SK-N-SH treated with all-trans-retinoic acid at 6 μM for 48 hours (cell line): ENCODE results near the gene GRIA4.

ENCODE experiments used
- ATAC-seq: fragments of 200-7000 bp; cut with Tn5 transposase; 3 replicates; pipeline ENCODE4 v1.9.1; 2020; ENCODE audit warnings: mild to moderate bottlenecking, moderate library complexity
- ARNTL ChIP-seq: fragments of 450-650 bp; formaldehyde crosslinking; IDR thresholded peaks from 2 replicates; pipeline ENCODE4 v1.5.0; 2020; ENCODE audit warnings: low read depth, mild to moderate bottlenecking, moderate library complexity, borderline replicate concordance
- BACH2 ChIP-seq: fragments of 250-450 bp; sonication (Bioruptor Pico); IDR thresholded peaks from 2 replicates; pipeline ENCODE4 v1.9.0; 2021; ENCODE audit warnings: mild to moderate bottlenecking, borderline replicate concordance
- CREB5 ChIP-seq: fragments of 250-450 bp; sonication (Bioruptor Pico); IDR thresholded peaks from 2 replicates; pipeline ENCODE4 v1.5.1; 2020; ENCODE audit warnings: low read depth, mild to moderate bottlenecking, moderate library complexity
- CSDC2 ChIP-seq: fragments of 250-450 bp; sonication (Bioruptor Pico); IDR thresholded peaks from 2 replicates; pipeline ENCODE4 v1.5.0; 2020; ENCODE audit warnings: mild to moderate bottlenecking, moderate library complexity
- CSRNP3 ChIP-seq: fragments of 250-450 bp; sonication (Bioruptor Pico); IDR thresholded peaks from 2 replicates; pipeline ENCODE4 v1.5.1; 2021; ENCODE audit warnings: mild to moderate bottlenecking, moderate library complexity
- ESRRG ChIP-seq: fragments of 250-450 bp; sonication (Bioruptor Pico); IDR thresholded peaks from 2 replicates; pipeline ENCODE4 v1.6.1; 2021; ENCODE audit warnings: mild to moderate bottlenecking
- GLIS3 ChIP-seq: fragments of 250-450 bp; sonication (Bioruptor Pico); IDR thresholded peaks from 2 replicates; pipeline ENCODE4 v1.5.0; 2020; ENCODE audit warnings: mild to moderate bottlenecking, moderate library complexity
- ISL1 ChIP-seq: fragments of 250-450 bp; sonication (Bioruptor Pico); IDR thresholded peaks from 2 replicates; pipeline ENCODE4 v2.1.2; 2022; ENCODE audit warnings: mild to moderate bottlenecking, moderate library complexity
- OSR1 ChIP-seq: fragments of 250-450 bp; sonication (Bioruptor Pico); IDR thresholded peaks from 2 replicates; pipeline ENCODE4 v1.8.0; 2022; ENCODE audit warnings: moderate library complexity, mild to moderate bottlenecking, inconsistent platforms
- PATZ1 ChIP-seq: fragments of 250-450 bp; sonication (Bioruptor Pico); IDR thresholded peaks from 2 replicates; pipeline ENCODE4 v1.8.0; 2020; ENCODE audit warnings: mild to moderate bottlenecking, moderate library complexity, borderline replicate concordance
- POU6F1 ChIP-seq: fragments of 250-450 bp; sonication (Bioruptor Pico); IDR thresholded peaks from 2 replicates; pipeline ENCODE4 v1.8.0; 2021; ENCODE audit warnings: low read depth, mild to moderate bottlenecking, moderate library complexity, borderline replicate concordance
- PPARA ChIP-seq: fragments of 250-450 bp; sonication (Bioruptor Pico); IDR thresholded peaks from 2 replicates; pipeline ENCODE4 v1.5.0; 2020; ENCODE audit warnings: mild to moderate bottlenecking, borderline replicate concordance
- RARB ChIP-seq: fragments of 250-450 bp; sonication (Bioruptor Pico); IDR thresholded peaks from 2 replicates; pipeline ENCODE4 v1.8.0; 2021; ENCODE audit warnings: mild to moderate bottlenecking, moderate library complexity
- SNAI2 ChIP-seq: fragments of 250-450 bp; sonication (Bioruptor Pico); IDR thresholded peaks from 2 replicates; pipeline ENCODE4 v1.5.0; 2020; ENCODE audit warnings: mild to moderate bottlenecking, moderate library complexity
- TCF4 ChIP-seq: fragments of 250-450 bp; sonication (Bioruptor Pico); IDR thresholded peaks from 2 replicates; pipeline ENCODE4 v1.8.0; 2021; ENCODE audit warnings: mild to moderate bottlenecking, moderate library complexity, borderline replicate concordance
- TOX ChIP-seq: fragments of 250-450 bp; sonication (Bioruptor Pico); IDR thresholded peaks from 2 replicates; pipeline ENCODE4 v1.8.0; 2021; ENCODE audit warnings: mild to moderate bottlenecking, moderate library complexity, borderline replicate concordance
- ZC3H10 ChIP-seq: fragments of 250-450 bp; sonication (Bioruptor Pico); IDR thresholded peaks from 2 replicates; pipeline ENCODE4 v1.5.1; 2021; ENCODE audit warnings: mild to moderate bottlenecking, moderate library complexity
- ZFP3 ChIP-seq: fragments of 250-450 bp; sonication (Bioruptor Pico); IDR thresholded peaks from 2 replicates; pipeline ENCODE4 v1.5.0; 2020; ENCODE audit warnings: mild to moderate bottlenecking, moderate library complexity
- ZFP30 ChIP-seq: fragments of 450-650 bp; formaldehyde crosslinking; IDR thresholded peaks from 2 replicates; pipeline ENCODE4 v1.5.0; 2022; ENCODE audit warnings: mild to moderate bottlenecking, moderate library complexity
- ZNF565 ChIP-seq: fragments of 450-650 bp; formaldehyde crosslinking; conservative IDR thresholded peaks from 2 replicates; pipeline ENCODE4 v1.5.0; 2020; ENCODE audit warnings: low read depth, mild to moderate bottlenecking, moderate library complexity
- ZNF70 ChIP-seq: fragments of 450-650 bp; formaldehyde crosslinking; IDR thresholded peaks from 2 replicates; pipeline ENCODE4 v1.5.0; 2020; ENCODE audit warnings: mild to moderate bottlenecking, moderate library complexity
- ZNF8 ChIP-seq: fragments of 450-650 bp; formaldehyde crosslinking; IDR thresholded peaks from 2 replicates; pipeline ENCODE4 v1.5.0; 2020; ENCODE audit warnings: mild to moderate bottlenecking, moderate library complexity
- TF ChIP-seq, protein P1 (sequence below): fragments of 250-450 bp; sonication (Bioruptor Pico); IDR thresholded peaks from 2 replicates; pipeline ENCODE4 v1.5.0; 2020; ENCODE audit warnings: mild to moderate bottlenecking, moderate library complexity

GRIA4 gene

GRCh38 chr11:105592035-105592434 is 17.8 kb upstream of the GRIA4 start:
- TF ChIP-seq RARB (CRISPR knock-in tag) (no peak), SNAI2 (CRISPR knock-in tag) (no peak), PPARA (no peak), ARNTL (CRISPR knock-in tag) (no peak), PATZ1 (no peak), ESRRG (CRISPR knock-in tag) (no peak), CSDC2 (CRISPR knock-in tag) (no peak), ISL1 (CRISPR knock-in tag) (no peak), TCF4 (CRISPR knock-in tag) (no peak), ZFP30 (CRISPR knock-in tag) (no peak), BACH2 (CRISPR knock-in tag) (no peak), CREB5 (CRISPR knock-in tag) (no peak)
- TF ChIP-seq, protein P1, sequence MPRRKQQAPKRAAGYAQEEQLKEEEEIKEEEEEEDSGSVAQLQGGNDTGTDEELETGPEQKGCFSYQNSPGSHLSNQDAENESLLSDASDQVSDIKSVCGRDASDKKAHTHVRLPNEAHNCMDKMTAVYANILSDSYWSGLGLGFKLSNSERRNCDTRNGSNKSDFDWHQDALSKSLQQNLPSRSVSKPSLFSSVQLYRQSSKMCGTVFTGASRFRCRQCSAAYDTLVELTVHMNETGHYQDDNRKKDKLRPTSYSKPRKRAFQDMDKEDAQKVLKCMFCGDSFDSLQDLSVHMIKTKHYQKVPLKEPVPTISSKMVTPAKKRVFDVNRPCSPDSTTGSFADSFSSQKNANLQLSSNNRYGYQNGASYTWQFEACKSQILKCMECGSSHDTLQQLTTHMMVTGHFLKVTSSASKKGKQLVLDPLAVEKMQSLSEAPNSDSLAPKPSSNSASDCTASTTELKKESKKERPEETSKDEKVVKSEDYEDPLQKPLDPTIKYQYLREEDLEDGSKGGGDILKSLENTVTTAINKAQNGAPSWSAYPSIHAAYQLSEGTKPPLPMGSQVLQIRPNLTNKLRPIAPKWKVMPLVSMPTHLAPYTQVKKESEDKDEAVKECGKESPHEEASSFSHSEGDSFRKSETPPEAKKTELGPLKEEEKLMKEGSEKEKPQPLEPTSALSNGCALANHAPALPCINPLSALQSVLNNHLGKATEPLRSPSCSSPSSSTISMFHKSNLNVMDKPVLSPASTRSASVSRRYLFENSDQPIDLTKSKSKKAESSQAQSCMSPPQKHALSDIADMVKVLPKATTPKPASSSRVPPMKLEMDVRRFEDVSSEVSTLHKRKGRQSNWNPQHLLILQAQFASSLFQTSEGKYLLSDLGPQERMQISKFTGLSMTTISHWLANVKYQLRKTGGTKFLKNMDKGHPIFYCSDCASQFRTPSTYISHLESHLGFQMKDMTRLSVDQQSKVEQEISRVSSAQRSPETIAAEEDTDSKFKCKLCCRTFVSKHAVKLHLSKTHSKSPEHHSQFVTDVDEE (CRISPR knock-in tag): no peak
- no peak for ATAC-seq

DNA sequence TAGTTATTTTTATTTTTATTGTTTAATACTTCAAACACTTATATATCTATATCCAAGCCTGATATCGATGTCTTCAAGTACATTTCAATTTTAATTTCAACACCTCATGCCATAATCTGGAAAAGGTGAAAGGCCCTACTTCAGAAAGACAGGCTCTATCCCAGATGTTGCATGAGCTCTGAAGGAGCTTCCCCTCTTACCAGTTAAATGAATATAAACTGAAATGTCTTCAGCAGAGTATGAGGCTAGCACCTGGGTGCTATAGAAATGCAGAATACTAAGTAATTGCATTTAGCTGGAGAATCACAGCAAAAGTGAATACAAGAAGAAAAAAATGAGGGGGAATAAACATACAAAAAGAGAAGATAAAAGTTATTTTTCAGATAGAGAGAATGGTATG is 11.5 kb upstream of the GRIA4 start:
- ATAC-seq: no peak
- no peak for TF ChIP-seq POU6F1 (CRISPR knock-in tag)
- TF ChIP-seq ZNF565 (CRISPR knock-in tag): no peak
- TF ChIP-seq, protein P1 (CRISPR knock-in tag): no peak
- TF ChIP-seq BACH2 (CRISPR knock-in tag): no peak

GRCh38 chr11:105603156-105603555 is 6.7 kb upstream of the GRIA4 start:
- ATAC-seq: no peak
- TF ChIP-seq SNAI2 (CRISPR knock-in tag): no peak
- TF ChIP-seq CREB5 (CRISPR knock-in tag): no peak
- TF ChIP-seq ZNF565 (CRISPR knock-in tag): no peak
- no peak for TF ChIP-seq TOX
- no peak for TF ChIP-seq ZFP3 (CRISPR knock-in tag)
- TF ChIP-seq OSR1 (CRISPR knock-in tag): no peak
- no peak for TF ChIP-seq ZNF8
- no peak for TF ChIP-seq CSRNP3 (CRISPR knock-in tag)
- no peak for TF ChIP-seq ESRRG (CRISPR knock-in tag)
- TF ChIP-seq ZNF70 (CRISPR knock-in tag): no peak
- no peak for TF ChIP-seq TCF4 (CRISPR knock-in tag)
- TF ChIP-seq GLIS3 (CRISPR knock-in tag): no peak
- no peak for TF ChIP-seq ARNTL (CRISPR knock-in tag)
- no peak for TF ChIP-seq ZC3H10
- no peak for TF ChIP-seq PATZ1
- no peak for TF ChIP-seq ZFP30 (CRISPR knock-in tag)
